ENCODE results near the gene GPS2.

DNA sequence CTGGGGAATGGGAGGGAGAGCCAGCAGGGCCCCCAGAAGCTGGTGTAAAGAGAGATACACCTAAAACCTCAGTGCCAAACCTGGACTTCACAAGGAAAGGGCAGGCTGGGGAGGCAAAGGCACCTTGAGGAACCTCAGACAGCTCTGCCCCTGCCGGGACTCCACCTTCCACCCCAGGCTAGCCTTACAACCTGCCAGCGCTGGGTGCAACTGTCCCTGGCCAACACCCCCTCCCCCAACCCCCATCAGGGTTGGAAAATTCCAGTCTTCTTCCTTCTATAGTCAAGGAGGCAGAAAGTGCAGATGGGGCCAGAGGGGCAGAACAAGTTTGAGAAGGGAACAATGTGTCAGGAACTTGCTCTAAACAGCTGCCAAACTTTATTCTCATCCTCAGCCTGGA is 23.0 kb downstream of the GPS2 start:
- TF ChIP-seq, protein P1, sequence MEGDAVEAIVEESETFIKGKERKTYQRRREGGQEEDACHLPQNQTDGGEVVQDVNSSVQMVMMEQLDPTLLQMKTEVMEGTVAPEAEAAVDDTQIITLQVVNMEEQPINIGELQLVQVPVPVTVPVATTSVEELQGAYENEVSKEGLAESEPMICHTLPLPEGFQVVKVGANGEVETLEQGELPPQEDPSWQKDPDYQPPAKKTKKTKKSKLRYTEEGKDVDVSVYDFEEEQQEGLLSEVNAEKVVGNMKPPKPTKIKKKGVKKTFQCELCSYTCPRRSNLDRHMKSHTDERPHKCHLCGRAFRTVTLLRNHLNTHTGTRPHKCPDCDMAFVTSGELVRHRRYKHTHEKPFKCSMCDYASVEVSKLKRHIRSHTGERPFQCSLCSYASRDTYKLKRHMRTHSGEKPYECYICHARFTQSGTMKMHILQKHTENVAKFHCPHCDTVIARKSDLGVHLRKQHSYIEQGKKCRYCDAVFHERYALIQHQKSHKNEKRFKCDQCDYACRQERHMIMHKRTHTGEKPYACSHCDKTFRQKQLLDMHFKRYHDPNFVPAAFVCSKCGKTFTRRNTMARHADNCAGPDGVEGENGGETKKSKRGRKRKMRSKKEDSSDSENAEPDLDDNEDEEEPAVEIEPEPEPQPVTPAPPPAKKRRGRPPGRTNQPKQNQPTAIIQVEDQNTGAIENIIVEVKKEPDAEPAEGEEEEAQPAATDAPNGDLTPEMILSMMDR (IDR thresholded peaks at IDR 0.05; ENCODE audit: low read length): no peak
- TF ChIP-seq EZH2 (IDR thresholded peaks at IDR 0.05; ENCODE audit: borderline replicate concordance, low read length): no peak
